Muscle layer of duodenum (tissue), 2 donors: ENCODE results near the gene CDX1.

Experiments
- H3K27ac ChIP-seq: one replicate; pipeline ENCODE4 v1.7.0; 2013; ENCODE audit warnings: mild to moderate bottlenecking, low read length
- H3K27me3 ChIP-seq: one replicate; pipeline ENCODE4 v1.7.0; 2013; ENCODE audit warnings: low read depth, mild to moderate bottlenecking, control low read depth, low read length
- H3K36me3 ChIP-seq, 2 donors: one replicate each; pipeline ENCODE4 v1.7.0; 2013; ENCODE audit warnings: low read length in 2 of 2, control low read depth in 1 of 2, mild to moderate bottlenecking in 1 of 2; ENCODE audit not compliant: insufficient read depth in 2 of 2, control insufficient read depth in 1 of 2
- H3K4me1 ChIP-seq, 2 donors: one replicate each; pipeline ENCODE4 v1.7.0; 2013; ENCODE audit warnings: low read length in 2 of 2, mild to moderate bottlenecking in 2 of 2, control low read depth in 1 of 2, moderate library complexity in 1 of 2; ENCODE audit not compliant: insufficient read depth in 2 of 2, control insufficient read depth in 1 of 2
- H3K4me3 ChIP-seq, 2 donors: one replicate each; pipeline ENCODE4 v1.7.0; 2013; ENCODE audit warnings: low read length in 2 of 2, low read depth in 1 of 2, mild to moderate bottlenecking in 1 of 2
- H3K9me3 ChIP-seq, 2 donors: one replicate each; pipeline ENCODE4 v1.7.0; 2013; ENCODE audit warnings: low read length in 2 of 2, control low read depth in 1 of 2, mild to moderate bottlenecking in 1 of 2; ENCODE audit not compliant: control insufficient read depth in 1 of 2
- donor health status: healthy.

The CDX1 gene

DNA sequence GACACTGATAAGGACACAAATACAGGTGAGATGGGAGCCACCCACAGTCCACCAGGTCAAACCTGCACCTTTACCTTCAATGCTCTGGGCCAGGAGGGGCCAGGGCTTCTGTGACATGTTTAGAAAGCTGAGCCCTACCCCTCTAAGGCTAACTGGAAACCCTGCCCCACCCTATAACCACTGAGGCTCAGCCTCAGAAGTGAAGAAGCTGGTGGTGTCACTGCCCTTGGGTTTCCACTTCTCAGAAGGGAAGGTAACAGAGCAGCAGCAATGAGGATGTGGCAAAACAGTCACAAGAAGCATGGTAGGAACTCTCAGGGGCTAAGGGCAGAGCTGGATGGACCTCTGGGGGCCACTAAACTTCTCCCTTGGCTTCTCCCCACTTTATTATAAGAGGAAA lies 17.0 kb upstream of the CDX1 start:
- no peaks in the 10 kb centered on the region for H3K9me3 ChIP-seq
- H3K27me3 ChIP-seq: no peaks in the 10 kb centered on the region
- no peaks in the 10 kb centered on the region for H3K36me3 ChIP-seq
- H3K4me1 ChIP-seq: peaks cover 0 to 41% of the 10 kb centered on the region in 2 donors
- no peak overlapping the region for H3K27ac ChIP-seq
- no peak overlapping the region for H3K4me3 ChIP-seq

DNA sequence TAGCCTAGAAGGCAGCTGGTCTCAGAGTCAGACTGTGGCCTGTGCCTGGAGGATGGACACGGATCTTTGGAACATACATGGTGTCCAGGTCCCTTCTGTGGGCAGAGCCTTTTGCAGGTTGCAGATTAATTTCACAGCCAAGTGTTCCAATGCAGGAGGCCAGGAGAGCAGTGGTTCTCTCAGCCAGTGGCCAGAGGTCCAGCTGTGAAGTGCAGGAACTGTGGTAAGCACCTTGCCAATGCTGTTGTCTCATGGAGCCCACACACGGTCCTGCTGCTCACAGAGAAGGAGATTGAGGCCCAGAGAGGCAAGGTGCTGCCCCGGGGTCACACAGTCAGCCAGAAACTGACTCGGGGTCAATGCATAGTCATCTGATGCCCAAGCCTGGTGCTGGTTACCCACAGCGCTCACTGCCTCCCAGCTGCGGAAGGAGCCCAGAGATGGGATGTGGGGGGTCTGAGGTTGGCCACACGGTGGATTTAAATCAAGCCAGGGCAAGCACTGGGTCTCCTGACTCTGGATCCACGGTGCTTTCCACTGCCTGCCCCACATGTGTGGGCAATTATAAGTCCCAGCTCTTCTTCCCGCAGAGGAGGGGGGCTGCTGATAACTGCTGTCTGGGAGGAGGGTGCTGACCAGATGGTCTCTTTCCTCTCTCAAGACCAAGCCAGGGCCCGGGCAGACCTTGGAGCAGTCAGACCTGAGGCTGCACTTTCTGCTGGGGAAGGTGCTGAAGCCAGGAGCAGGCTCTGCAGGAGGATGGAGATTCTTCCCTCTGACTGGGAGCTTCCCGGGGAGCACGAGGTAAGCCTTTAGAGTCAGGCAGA lies 13.7 kb upstream of the CDX1 start:
- Histone ChIP-seq H3K27me3 (no peaks in the 10 kb centered on the region), H3K4me3 (peak overlapping the region; percentile 60 to 66), H3K27ac (peak overlapping the region; percentile 5), H3K4me1 (peaks cover 0 to 29% of the 10 kb centered on the region in 2 donors), H3K9me3 (no peaks in the 10 kb centered on the region), H3K36me3 (no peaks in the 10 kb centered on the region)

DNA sequence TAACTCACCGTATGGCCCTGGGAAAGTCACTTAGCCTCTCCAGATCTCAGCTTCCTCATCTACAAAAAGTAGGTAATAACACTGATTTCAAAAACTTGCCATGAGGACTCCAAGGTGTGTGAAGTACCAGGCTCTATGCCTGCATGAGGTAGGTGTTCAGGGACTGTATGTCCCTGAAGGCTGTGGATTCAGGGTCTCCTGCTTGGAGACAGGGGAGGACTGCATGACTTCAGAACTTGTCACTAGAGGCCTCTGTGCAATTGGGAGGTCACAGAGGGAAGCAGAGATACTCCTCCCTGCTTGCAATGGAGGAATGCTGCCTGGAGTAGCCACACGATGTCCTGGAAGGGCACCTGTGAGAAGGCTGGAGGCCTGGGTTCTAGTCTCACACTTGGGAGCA lies 13.1 kb upstream of the CDX1 start:
- H3K4me1 ChIP-seq: peaks cover 0 to 25% of the 10 kb centered on the region in 2 donors
- peak overlapping the region; percentile 60 to 66 for H3K4me3 ChIP-seq
- H3K27ac ChIP-seq: peak overlapping the region; percentile 5

GRCh38 chr5:150153957-150154617 lies 12.5 kb upstream of the CDX1 start:
- no peaks in the 10 kb centered on the region for H3K27me3 ChIP-seq
- peak overlapping the region; percentile 78 for H3K27ac ChIP-seq
- no peaks in the 10 kb centered on the region for H3K36me3 ChIP-seq
- no peaks in the 10 kb centered on the region for H3K9me3 ChIP-seq
- H3K4me1 ChIP-seq: peaks cover 0 to 29% of the 10 kb centered on the region in 2 donors
- H3K4me3 ChIP-seq: peak overlapping the region; percentile 60 to 66

More for the DNA sequence above, 13.1 kb upstream of the CDX1 start:
- H3K36me3 ChIP-seq: no peaks in the 10 kb centered on the region
- H3K9me3 ChIP-seq: no peaks in the 10 kb centered on the region
- H3K27me3 ChIP-seq: no peaks in the 10 kb centered on the region

DNA sequence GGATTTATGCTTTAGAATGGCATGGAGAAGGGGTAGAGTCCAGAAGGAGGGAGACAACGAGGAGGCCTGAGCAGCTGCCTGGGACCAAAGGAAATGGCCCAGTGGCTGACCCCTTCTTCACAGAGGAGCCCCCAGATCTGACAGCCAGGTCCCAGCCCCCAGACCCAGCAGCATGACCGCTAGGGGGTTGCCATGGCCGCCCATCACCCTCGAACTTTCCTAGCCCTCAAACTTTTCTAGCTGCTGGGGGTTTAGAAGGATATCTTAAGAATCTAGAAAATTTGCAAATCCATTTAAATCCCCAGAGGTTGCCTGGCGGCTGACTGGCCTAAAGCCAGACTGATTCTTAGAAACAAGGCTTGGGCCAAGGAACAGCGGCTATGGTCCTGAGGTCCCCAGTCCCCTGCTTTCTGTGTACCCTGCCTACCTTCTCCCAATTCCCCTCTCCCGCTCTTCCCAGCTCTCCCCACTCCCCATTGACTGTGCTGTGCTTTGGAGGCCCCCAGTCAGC lies 11.9 kb upstream of the CDX1 start:
- Histone ChIP-seq H3K4me1 (peaks cover 0 to 27% of the 10 kb centered on the region in 2 donors), H3K27me3 (no peaks in the 10 kb centered on the region), H3K4me3 (peak overlapping the region; percentile 60 to 66), H3K9me3 (no peaks in the 10 kb centered on the region), H3K36me3 (no peaks in the 10 kb centered on the region), H3K27ac (peak overlapping the region; percentile 78)

DNA sequence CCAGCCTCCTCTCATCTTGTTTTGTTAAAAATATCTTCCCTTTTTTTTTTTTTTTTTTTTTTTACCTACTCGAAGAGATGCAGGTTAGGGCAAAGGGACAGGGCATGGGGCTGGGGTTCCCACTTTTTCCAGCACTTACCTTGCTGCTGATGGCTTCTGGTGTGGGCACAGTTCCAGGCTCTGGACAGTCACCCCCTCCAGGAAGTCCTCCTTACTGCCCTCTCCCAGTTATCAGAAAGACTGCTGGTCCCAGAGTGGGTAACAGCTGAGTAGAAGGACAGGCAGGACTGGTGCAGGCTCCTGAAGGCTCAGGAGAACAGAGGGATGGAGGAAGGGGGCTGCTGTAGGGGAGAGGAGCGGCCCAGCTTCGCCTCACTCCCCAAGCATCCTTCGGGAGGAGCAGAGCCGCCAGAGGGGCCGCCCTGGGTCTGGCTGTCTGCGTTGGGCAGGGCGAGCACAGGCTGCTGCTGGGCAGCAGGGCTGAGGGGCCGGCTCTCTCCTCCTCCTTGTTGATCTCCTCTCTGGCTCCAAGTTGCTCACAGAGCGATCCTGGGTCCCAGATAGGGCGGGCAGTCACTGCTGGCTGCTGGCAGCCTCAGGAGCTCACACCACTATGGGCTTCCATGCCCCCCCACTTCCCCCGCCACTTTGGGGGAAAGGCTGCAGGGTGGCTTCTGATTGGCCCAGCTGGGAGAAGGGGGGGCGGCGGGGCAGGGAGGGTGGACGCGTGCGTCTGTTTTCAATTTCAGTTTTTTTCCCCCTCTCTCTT lies 11.1 kb upstream of the CDX1 start, which contains the start of gene PDGFRB:
PDGFRB (minus strand) TSS at position 588 of the 769 bp plus-strand sequence. CDS start 18,798 bp downstream, outside the sequence.
- peaks cover 0 to 21% of the 10 kb centered on the region in 2 donors for H3K4me1 ChIP-seq

GRCh38 chr5:150156027-150156368 lies 10.6 kb upstream of the CDX1 start:
- H3K27me3 ChIP-seq: no peaks in the 10 kb centered on the region
- peak overlapping the region; percentile 60 to 66 for H3K4me3 ChIP-seq
- H3K27ac ChIP-seq: peak overlapping the region; percentile 78
- no peaks in the 10 kb centered on the region for H3K9me3 ChIP-seq
- peaks cover 0 to 21% of the 10 kb centered on the region in 2 donors for H3K4me1 ChIP-seq
- no peaks in the 10 kb centered on the region for H3K36me3 ChIP-seq

More for the DNA sequence above, 11.1 kb upstream of the CDX1 start, which contains the start of gene PDGFRB:
- Histone ChIP-seq H3K27me3 (no peaks in the 10 kb centered on the region), H3K36me3 (no peaks in the 10 kb centered on the region), H3K27ac (peak within 1 kb of the TSS; percentile 78), H3K9me3 (no peaks in the 10 kb centered on the region), H3K4me3 (peak within 1 kb of the TSS; percentile 60 to 66)

- H3K4me3 ChIP-seq: peak overlapping the region in 1 of 2 donors; percentile 66
- peak overlapping the region; percentile 78 for H3K27ac ChIP-seq
- no peaks in the 10 kb centered on the region for H3K27me3 ChIP-seq
Observed at GRCh38 chr5:150156540-150156939, 10.0 kb upstream of the CDX1 start.

DNA sequence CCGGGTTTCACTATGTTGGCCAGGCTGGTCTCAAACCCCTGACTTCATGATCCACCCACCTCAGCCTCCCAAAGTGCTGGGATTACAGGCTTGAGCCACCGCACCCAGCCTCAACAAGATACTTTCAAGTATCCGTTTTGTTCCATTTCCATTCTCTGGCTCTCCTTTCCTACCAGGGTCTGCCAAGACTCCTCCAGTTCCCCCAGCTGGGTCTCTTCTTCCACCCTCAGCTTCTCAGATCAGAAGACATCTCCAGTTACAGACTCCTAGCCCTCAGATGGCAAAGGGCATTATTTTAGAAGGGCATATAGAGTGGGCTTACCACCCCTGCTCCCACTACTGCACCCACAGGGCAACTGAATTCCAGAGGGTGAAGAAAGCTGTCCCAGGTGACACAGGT lies 9.4 kb upstream of the CDX1 start:
- no peaks in the 10 kb centered on the region for H3K27me3 ChIP-seq
- no peak overlapping the region for H3K27ac ChIP-seq
- H3K36me3 ChIP-seq: no peaks in the 10 kb centered on the region
- H3K4me1 ChIP-seq: peaks cover 0 to 16% of the 10 kb centered on the region in 2 donors
- H3K9me3 ChIP-seq: no peaks in the 10 kb centered on the region
- H3K4me3 ChIP-seq: no peak overlapping the region

More at GRCh38 chr5:150156540-150156939, 10.0 kb upstream of the CDX1 start:
- Histone ChIP-seq H3K4me1 (peaks cover 0 to 16% of the 10 kb centered on the region in 2 donors), H3K36me3 (no peaks in the 10 kb centered on the region), H3K9me3 (no peaks in the 10 kb centered on the region)

- no peaks in the 10 kb centered on the region for H3K27me3 ChIP-seq
- no peaks in the 10 kb centered on the region for H3K36me3 ChIP-seq
- H3K4me3 ChIP-seq: no peak overlapping the region
- no peaks in the 10 kb centered on the region for H3K9me3 ChIP-seq
- H3K4me1 ChIP-seq: peaks cover 0 to 10% of the 10 kb centered on the region in 2 donors
- peak overlapping the region; percentile 23 for H3K27ac ChIP-seq
Observed at GRCh38 chr5:150158170-150158949, 8.2 kb upstream of the CDX1 start.
